Prostate gland (tissue), 2 donors: Measurements from ENCODE around the gene DNAJC16. TPM values are rescaled to one million over a fixed set of nuclear protein-coding genes. Genes with fewer than 3 reads are reported as not detected.

ENCODE experiments used
- DNase-seq: peaks from one replicate; pipeline ENCODE4 v3.0.0-alpha.2; 2019; ENCODE audit warnings: low spot score
- H3K27ac ChIP-seq, 2 donors: fragments of 200-600 bp; sonication (generic); 2 replicates each; pipeline ENCODE4 v1.5.1; 2017 to 2019
- H3K27me3 ChIP-seq: fragments of 200-600 bp; sonication (generic); replicated peaks from 2 replicates; pipeline ENCODE4 v1.5.1; 2019; ENCODE audit not compliant: insufficient read depth
- H3K36me3 ChIP-seq, 2 donors: fragments of 200-600 bp; sonication (generic); 1 replicate in 1 of 2; 2 replicates in 1 of 2; pipeline versions ENCODE4 v1.5.1 to v1.8.1; 2017 to 2019
- H3K4me1 ChIP-seq: fragments of 200-600 bp; sonication (generic); replicated peaks from 2 replicates; pipeline ENCODE4 v1.5.1; 2019
- H3K4me3 ChIP-seq, 2 donors: fragments of 200-600 bp; sonication (generic); 2 replicates each; pipeline ENCODE4 v1.5.1; 2017 to 2019
- H3K9me3 ChIP-seq: fragments of 200-600 bp; sonication (generic); 2 replicates; pipeline ENCODE4 v1.5.1; 2017
- POLR2A ChIP-seq: fragments of 450-650 bp; IDR thresholded peaks from one replicate; pipeline ENCODE4 v1.6.1; 2016; ENCODE audit warnings: antibody characterized with exemption, mild to moderate bottlenecking
- POLR2AphosphoS5 ChIP-seq: sonication (generic); formaldehyde crosslinking; IDR thresholded peaks from one replicate; pipeline ENCODE4 v1.6.1; 2017; ENCODE audit warnings: antibody characterized with exemption
- WGBS: methylation state at CpG from one replicate; pipeline ENCODE4 v1.1.5; 2018; 5-methylcytosine and 5-hydroxymethylcytosine counted together
- intact Hi-C: fragments of 100-400 bp; cut with DNase I; formaldehyde crosslinking; loops from one replicate; pipeline ENCODE4 v1.14.2; 2022
- total RNA-seq, 2 donors: library from RNA; depleted of rRNA; stranded (reverse); fragments of >200 nt; gene quantifications; one replicate each; pipeline ENCODE4 v1.1.0, GENCODE V29; 2016
- TF ChIP-seq, protein P1 (sequence below), 4 experiments: fragments of 200-600 bp in 2 of 4; fragments of 450-650 bp in 2 of 4; sonication (generic) in 2 of 4; IDR thresholded peaks; 1 replicate in 3 of 4; 2 replicates in 1 of 4; pipeline ENCODE4 v1.5.1; 2016 to 2019; ENCODE audit warnings: antibody characterized with exemption in 4 of 4, mild to moderate bottlenecking in 2 of 4, moderate library complexity in 2 of 4

DNAJC16 gene
- total RNA-seq, 2 donors from 2014 or later = 21.5 to 27.2 TPM

DNA sequence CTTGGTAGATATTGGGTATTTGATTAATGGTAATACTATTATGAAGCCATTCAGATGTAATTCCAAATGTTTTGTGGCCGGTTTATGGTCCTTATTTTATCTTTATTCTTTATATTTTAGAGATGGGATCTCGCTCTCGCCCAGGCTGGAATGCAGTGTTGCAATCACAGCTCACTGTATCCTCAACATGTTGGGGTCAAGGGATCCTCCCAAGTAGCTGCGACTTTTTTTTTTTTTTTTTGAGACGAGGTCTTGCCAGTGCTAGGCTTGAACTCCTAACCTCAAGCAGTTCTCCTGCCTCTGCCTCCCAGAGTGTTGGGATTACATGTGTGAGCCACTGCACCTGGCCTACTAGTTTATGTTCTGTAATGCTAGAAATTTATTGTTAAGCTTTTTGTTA, 95.3 kb downstream of the DNAJC16 start:
- TF ChIP-seq POLR2AphosphoS5 (no peak), POLR2A (no peak)
- TF ChIP-seq, protein P1, sequence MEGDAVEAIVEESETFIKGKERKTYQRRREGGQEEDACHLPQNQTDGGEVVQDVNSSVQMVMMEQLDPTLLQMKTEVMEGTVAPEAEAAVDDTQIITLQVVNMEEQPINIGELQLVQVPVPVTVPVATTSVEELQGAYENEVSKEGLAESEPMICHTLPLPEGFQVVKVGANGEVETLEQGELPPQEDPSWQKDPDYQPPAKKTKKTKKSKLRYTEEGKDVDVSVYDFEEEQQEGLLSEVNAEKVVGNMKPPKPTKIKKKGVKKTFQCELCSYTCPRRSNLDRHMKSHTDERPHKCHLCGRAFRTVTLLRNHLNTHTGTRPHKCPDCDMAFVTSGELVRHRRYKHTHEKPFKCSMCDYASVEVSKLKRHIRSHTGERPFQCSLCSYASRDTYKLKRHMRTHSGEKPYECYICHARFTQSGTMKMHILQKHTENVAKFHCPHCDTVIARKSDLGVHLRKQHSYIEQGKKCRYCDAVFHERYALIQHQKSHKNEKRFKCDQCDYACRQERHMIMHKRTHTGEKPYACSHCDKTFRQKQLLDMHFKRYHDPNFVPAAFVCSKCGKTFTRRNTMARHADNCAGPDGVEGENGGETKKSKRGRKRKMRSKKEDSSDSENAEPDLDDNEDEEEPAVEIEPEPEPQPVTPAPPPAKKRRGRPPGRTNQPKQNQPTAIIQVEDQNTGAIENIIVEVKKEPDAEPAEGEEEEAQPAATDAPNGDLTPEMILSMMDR (IDR thresholded peaks at IDR 0.05) = no peak
- no peaks in the 10 kb centered on the region for H3K9me3 ChIP-seq
- H3K4me3 ChIP-seq = no peak overlapping the region
- intact Hi-C loops = no loop called here
- H3K27ac ChIP-seq = peak overlapping the region in 1 of 2 donors; percentile 7
- peaks cover 0 to 3% of the 10 kb centered on the region in 2 donors for H3K36me3 ChIP-seq
- H3K4me1 ChIP-seq = peaks cover 21% of the 10 kb centered on the region
- no peaks in the 10 kb centered on the region for H3K27me3 ChIP-seq
- DNase-seq = no peak
- 55% methylated on average over 5 of the region's 5 CpGs for WGBS

DNA sequence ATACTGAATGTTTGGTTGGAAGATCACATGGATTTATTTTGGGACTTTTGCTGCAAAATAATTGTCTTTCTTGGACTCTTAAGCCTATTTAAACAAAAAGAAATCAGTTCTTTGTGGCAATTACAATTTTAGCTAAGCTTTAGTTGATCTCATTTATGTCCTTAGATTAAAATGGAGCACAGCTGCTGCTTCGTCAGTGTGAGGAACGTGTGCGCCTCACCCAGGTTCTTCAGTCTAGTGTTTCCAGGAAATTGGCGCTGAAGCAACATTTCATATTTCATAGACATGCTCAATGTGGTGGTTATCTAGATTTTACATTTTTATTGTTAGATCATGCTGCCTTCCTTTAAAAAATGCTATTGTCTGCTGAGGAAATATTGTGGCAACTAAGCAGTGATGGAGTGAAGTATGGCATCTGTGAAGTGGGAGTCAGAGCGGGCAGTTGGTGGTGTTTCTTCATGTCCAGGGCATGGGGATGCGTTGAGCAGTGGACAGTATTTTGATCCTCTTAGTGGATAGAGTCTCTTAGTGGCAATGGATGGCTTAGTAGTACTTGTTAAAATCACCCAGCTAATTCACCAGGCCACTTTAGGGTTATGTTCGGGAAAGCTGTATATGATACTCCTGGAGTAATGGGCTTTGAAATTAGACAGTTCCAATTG, 96.2 kb downstream of the DNAJC16 start:
- TF ChIP-seq POLR2AphosphoS5 = no peak
- TF ChIP-seq, protein P1 (IDR thresholded peaks at IDR 0.05) = no peak
- no peak for TF ChIP-seq POLR2A
- Histone ChIP-seq H3K27me3 (no peaks in the 10 kb centered on the region), H3K36me3 (peaks cover 0 to 3% of the 10 kb centered on the region in 2 donors), H3K9me3 (no peaks in the 10 kb centered on the region), H3K4me3 (no peak overlapping the region), H3K27ac (peak overlapping the region in 1 of 2 donors; percentile 7), H3K4me1 (peaks cover 21% of the 10 kb centered on the region)
- DNase-seq = no peak
- 84% methylated on average over 7 of the region's 7 CpGs for WGBS
- intact Hi-C loops = no loop called here

DNA sequence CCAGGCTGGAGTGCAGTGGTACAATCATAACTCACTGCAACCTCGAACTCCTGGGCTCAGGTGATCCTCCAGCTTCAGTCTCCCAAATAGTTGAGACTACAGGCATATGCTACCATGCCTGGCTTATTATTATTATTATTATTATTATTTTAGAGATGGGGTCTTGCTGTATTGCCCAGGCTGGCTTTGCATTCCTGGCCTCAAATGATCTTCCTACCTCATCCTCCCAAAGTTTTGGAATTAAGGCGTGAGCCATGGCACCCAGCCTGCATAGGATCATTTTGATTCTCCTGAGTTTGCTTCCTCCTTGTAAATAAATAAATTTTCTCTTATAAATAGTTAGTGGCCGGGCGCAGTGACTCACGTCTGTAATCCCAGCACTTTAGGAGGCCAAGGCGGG, 96.8 kb downstream of the DNAJC16 start:
- TF ChIP-seq POLR2A (no peak), POLR2AphosphoS5 (no peak)
- TF ChIP-seq, protein P1 (IDR thresholded peaks at IDR 0.05) = no peak
- no peaks in the 10 kb centered on the region for H3K27me3 ChIP-seq
- H3K4me3 ChIP-seq = no peak overlapping the region
- peak overlapping the region in 1 of 2 donors; percentile 40 for H3K27ac ChIP-seq
- H3K36me3 ChIP-seq = peaks cover 0 to 3% of the 10 kb centered on the region in 2 donors
- intact Hi-C loops = no loop called here
- H3K9me3 ChIP-seq = no peaks in the 10 kb centered on the region
- DNase-seq = no peak
- 87% methylated on average over 6 of the region's 6 CpGs for WGBS
- H3K4me1 ChIP-seq = peaks cover 21% of the 10 kb centered on the region

DNA sequence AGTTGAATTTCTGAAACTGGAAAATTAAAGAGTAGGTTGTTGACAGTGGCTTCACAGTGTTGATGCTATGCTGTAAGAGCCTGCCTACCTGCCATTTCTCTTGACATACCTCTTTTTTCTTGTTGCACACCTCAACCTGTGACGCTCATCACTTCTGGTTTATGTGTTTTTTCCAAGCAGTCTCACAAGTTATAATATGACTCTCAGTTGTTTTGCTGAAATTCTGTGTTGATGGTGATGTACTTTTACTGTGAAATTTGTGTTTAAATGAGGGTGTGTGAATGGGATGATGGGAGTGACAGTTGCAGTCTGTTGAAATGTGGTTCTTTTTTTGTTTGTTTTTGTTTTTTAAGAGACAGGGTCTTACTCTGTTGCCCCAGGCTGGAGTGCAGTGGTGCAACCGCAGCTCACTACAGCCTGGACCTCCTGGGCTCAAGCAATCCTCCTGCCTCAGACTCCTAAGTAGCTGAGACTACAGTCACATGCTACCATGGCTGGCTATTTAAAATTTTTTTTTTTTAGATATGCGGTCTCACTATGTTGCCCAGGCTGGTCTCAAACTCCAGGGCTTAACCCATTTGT, 97.6 kb downstream of the DNAJC16 start:
- H3K4me1 ChIP-seq = peaks cover 21% of the 10 kb centered on the region
- peaks cover 0 to 3% of the 10 kb centered on the region in 2 donors for H3K36me3 ChIP-seq
- DNase-seq = no peak
- WGBS = 87% methylated on average over 3 of the region's 3 CpGs
- no peaks in the 10 kb centered on the region for H3K27me3 ChIP-seq
- no peaks in the 10 kb centered on the region for H3K9me3 ChIP-seq
- peak overlapping the region; percentile 4 to 78 for H3K27ac ChIP-seq
- no peak overlapping the region for H3K4me3 ChIP-seq
- intact Hi-C loops = no loop called here
- no peak for TF ChIP-seq POLR2AphosphoS5
- TF ChIP-seq POLR2A = no peak
- TF ChIP-seq, protein P1 (IDR thresholded peaks at IDR 0.05) = no peak
